Panc1 (cell line): Measurements from ENCODE around the gene HPRT1.

ENCODE experiments used
- POLR2AphosphoS5 ChIP-seq: IDR thresholded peaks from 2 replicates; pipeline ENCODE4 v1.6.1; 2012; ENCODE audit warnings: mild to moderate bottlenecking, low read depth, low read length, moderate library complexity
- SIN3A ChIP-seq: IDR thresholded peaks from 2 replicates; pipeline ENCODE4 v1.6.1; 2012; ENCODE audit warnings: low read depth, mild to moderate bottlenecking, low read length, moderate library complexity, borderline replicate concordance; ENCODE audit not compliant: insufficient read depth
- TF ChIP-seq, protein P1 (sequence below): fragments of 450-650 bp; IDR thresholded peaks from 2 replicates; pipeline ENCODE4 v1.5.1; 2017; ENCODE audit warnings: mild to moderate bottlenecking

DNA sequence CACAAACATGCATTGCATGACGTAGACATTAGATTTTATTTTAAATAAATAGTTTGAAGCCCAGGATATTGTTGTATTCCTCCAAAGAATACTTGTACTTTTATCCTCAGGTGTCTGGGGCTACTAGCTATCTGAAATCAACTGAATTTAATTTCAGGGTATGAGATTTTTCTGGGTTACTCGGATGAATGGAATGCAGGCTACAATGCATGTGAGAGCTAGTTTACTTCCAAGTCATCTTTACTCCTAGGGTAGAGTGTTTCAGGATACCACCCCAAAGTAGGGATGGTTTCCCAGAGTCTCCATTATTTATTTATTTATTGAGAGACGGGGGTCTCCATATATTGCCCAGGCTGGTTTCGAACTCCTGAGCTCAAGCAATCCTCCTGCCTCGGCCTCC, 66.4 kb downstream of the HPRT1 start:
- TF ChIP-seq, protein P1, sequence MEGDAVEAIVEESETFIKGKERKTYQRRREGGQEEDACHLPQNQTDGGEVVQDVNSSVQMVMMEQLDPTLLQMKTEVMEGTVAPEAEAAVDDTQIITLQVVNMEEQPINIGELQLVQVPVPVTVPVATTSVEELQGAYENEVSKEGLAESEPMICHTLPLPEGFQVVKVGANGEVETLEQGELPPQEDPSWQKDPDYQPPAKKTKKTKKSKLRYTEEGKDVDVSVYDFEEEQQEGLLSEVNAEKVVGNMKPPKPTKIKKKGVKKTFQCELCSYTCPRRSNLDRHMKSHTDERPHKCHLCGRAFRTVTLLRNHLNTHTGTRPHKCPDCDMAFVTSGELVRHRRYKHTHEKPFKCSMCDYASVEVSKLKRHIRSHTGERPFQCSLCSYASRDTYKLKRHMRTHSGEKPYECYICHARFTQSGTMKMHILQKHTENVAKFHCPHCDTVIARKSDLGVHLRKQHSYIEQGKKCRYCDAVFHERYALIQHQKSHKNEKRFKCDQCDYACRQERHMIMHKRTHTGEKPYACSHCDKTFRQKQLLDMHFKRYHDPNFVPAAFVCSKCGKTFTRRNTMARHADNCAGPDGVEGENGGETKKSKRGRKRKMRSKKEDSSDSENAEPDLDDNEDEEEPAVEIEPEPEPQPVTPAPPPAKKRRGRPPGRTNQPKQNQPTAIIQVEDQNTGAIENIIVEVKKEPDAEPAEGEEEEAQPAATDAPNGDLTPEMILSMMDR: no peak
- TF ChIP-seq SIN3A (no peak), POLR2AphosphoS5 (no peak)
